Mesenchymal stem cell (in vitro differentiated cells and primary cell): ENCODE data around the gene CYP46A1.

Experiments
- DNase-seq: peaks from one replicate; pipeline ENCODE4 v3.0.0-alpha.2; 2013
- H2AFZ ChIP-seq: one replicate; pipeline ENCODE4 v1.6.1; 2013; ENCODE audit warnings: low read depth, mild to moderate bottlenecking, control low read depth, inconsistent platforms, low read length, moderate library complexity
- H2AK5ac ChIP-seq: 2 replicates; pipeline ENCODE4 v1.6.1; 2013; ENCODE audit warnings: low read length, moderate library complexity, mild to moderate bottlenecking, inconsistent platforms; ENCODE audit not compliant: severe bottlenecking
- H2BK120ac ChIP-seq: one replicate; pipeline ENCODE4 v1.6.1; 2013; ENCODE audit warnings: low read depth, mild to moderate bottlenecking, inconsistent platforms, low read length, moderate library complexity
- H2BK12ac ChIP-seq, 2 experiments: one replicate each; pipeline ENCODE4 v1.6.1; 2013; ENCODE audit warnings: inconsistent platforms in 2 of 2, low read length in 2 of 2, mild to moderate bottlenecking in 2 of 2, moderate library complexity in 2 of 2, control low read depth in 1 of 2
- H2BK15ac ChIP-seq: one replicate; pipeline ENCODE4 v1.6.1; 2013; ENCODE audit warnings: mild to moderate bottlenecking, low read depth, inconsistent platforms; ENCODE audit not compliant: poor library complexity, severe bottlenecking
- H2BK5ac ChIP-seq: 2 replicates; pipeline ENCODE4 v1.6.1; 2013; ENCODE audit warnings: low read depth, mild to moderate bottlenecking, low read length, control low read depth, inconsistent platforms; ENCODE audit not compliant: poor library complexity, severe bottlenecking
- H3K14ac ChIP-seq, 2 experiments: one replicate each; pipeline ENCODE4 v1.6.1; 2013; ENCODE audit warnings: inconsistent platforms in 2 of 2, low read length in 2 of 2, control low read depth in 1 of 2, mild to moderate bottlenecking in 1 of 2, moderate library complexity in 1 of 2
- H3K18ac ChIP-seq, 2 experiments: one replicate each; pipeline ENCODE4 v1.6.1; 2013; ENCODE audit warnings: inconsistent platforms in 2 of 2, low read length in 2 of 2, control low read depth in 1 of 2, low read depth in 1 of 2, mild to moderate bottlenecking in 1 of 2
- H3K23ac ChIP-seq, 2 experiments: one replicate each; pipeline ENCODE4 v1.6.1; 2013; ENCODE audit warnings: inconsistent platforms in 2 of 2, low read length in 2 of 2, mild to moderate bottlenecking in 2 of 2, moderate library complexity in 2 of 2, control low read depth in 1 of 2
- H3K27ac ChIP-seq: 2 replicates; pipeline ENCODE4 v1.5.1; 2013; ENCODE audit warnings: mild to moderate bottlenecking, moderate library complexity, low read length, control low read depth, inconsistent platforms; ENCODE audit not compliant: poor library complexity, severe bottlenecking
- H3K27me3 ChIP-seq, 2 experiments: 2 replicates each; pipeline versions ENCODE4 v1.6.1 to v1.7.0; 2013; ENCODE audit warnings: low read length in 2 of 2, mild to moderate bottlenecking in 2 of 2, moderate library complexity in 2 of 2, control low read depth in 1 of 2, inconsistent platforms in 1 of 2; ENCODE audit not compliant: control insufficient read depth in 1 of 2, insufficient read depth in 1 of 2
- H3K36me3 ChIP-seq, 2 experiments: 2 replicates each; pipeline versions ENCODE4 v1.6.1 to v1.7.0; 2013; ENCODE audit warnings: low read length in 2 of 2, control low read depth in 1 of 2, inconsistent platforms in 1 of 2, low read depth in 1 of 2, mild to moderate bottlenecking in 1 of 2; ENCODE audit not compliant: insufficient read depth in 2 of 2, control insufficient read depth in 1 of 2
- H3K4ac ChIP-seq, 2 experiments: one replicate each; pipeline ENCODE4 v1.6.1; 2013; ENCODE audit warnings: inconsistent platforms in 2 of 2, low read length in 2 of 2, mild to moderate bottlenecking in 2 of 2, moderate library complexity in 2 of 2, control low read depth in 1 of 2, low read depth in 1 of 2
- H3K4me1 ChIP-seq: 2 replicates; pipeline ENCODE4 v1.6.1; 2013; ENCODE audit warnings: low read depth, low read length, control low read depth; ENCODE audit not compliant: control insufficient read depth, insufficient read depth
- H3K4me2 ChIP-seq: 2 replicates; pipeline ENCODE4 v1.6.1; 2013; ENCODE audit warnings: low read length, mild to moderate bottlenecking, inconsistent platforms; ENCODE audit not compliant: poor library complexity, severe bottlenecking
- H3K4me3 ChIP-seq, 2 experiments: 2 replicates each; pipeline versions ENCODE4 v1.5.1 to v1.7.0; 2013; ENCODE audit warnings: low read length in 2 of 2, mild to moderate bottlenecking in 2 of 2, control low read depth in 1 of 2, low read depth in 1 of 2; ENCODE audit not compliant: insufficient read depth in 1 of 2
- H3K79me1 ChIP-seq: replicated peaks from 2 replicates; pipeline ENCODE4 v1.6.1; 2013; ENCODE audit warnings: mild to moderate bottlenecking, control low read depth, low read length, inconsistent platforms; ENCODE audit not compliant: poor library complexity, severe bottlenecking
- H3K9ac ChIP-seq: 2 replicates; pipeline ENCODE4 v1.7.0; 2013; ENCODE audit warnings: mild to moderate bottlenecking, low read length, moderate library complexity
- H3K9me3 ChIP-seq: 2 replicates; pipeline ENCODE4 v1.7.0; 2013; ENCODE audit warnings: mild to moderate bottlenecking, low read length; ENCODE audit not compliant: control insufficient read depth
- H4K8ac ChIP-seq: one replicate; pipeline ENCODE4 v1.6.1; 2013; ENCODE audit warnings: inconsistent platforms, mild to moderate bottlenecking, low read length, moderate library complexity
- H4K91ac ChIP-seq: one replicate; pipeline ENCODE4 v1.6.1; 2013; ENCODE audit warnings: mild to moderate bottlenecking, low read length, inconsistent platforms
- WGBS: methylation state at CpG from one replicate; pipeline ENCODE4 v1.1.7; 2013; ENCODE audit warnings: mixed read lengths; 5-methylcytosine and 5-hydroxymethylcytosine counted together

Gene CYP46A1

DNA sequence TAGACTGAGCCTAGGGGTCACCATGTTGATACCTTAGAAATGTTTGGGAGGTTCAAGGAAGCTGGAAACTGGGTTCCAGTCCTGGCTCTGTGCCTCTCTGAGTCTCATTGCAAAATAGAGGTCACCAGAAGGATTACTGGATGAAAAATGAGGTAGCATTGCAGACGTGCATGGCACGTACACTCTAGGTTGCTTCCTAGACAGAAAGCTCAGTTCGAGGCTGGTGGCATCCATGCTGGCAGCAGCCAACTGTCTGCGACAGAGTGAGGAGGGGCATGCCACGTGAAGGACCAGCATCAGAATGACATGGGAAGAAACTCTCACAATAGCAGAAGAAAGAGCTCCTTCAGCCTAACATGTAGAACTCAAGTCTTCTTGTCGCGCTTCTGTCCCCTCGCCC, 4.6 kb upstream of the CYP46A1 start:
- Histone ChIP-seq H3K27ac (no peak overlapping the region), H2BK15ac (no peak overlapping the region), H3K4me1 (peaks cover 8% of the 10 kb centered on the region), H4K8ac (no peak overlapping the region), H4K91ac (no peak overlapping the region), H2BK5ac (no peak overlapping the region), H3K4ac (no peak overlapping the region), H3K27me3 (peaks cover 8 to 12% of the 10 kb centered on the region in 2 experiments), H3K14ac (no peak overlapping the region), H3K18ac (no peak overlapping the region), H3K4me3 (no peak overlapping the region), H2BK120ac (no peak overlapping the region), H3K9ac (no peak overlapping the region), H3K4me2 (no peak overlapping the region), H3K36me3 (peaks cover 0 to 5% of the 10 kb centered on the region in 2 experiments), H2AK5ac (no peak overlapping the region), H2BK12ac (no peak overlapping the region), H3K79me1 (peaks cover 2% of the 10 kb centered on the region), H2AFZ (no peak overlapping the region), H3K23ac (no peak overlapping the region), H3K9me3 (peaks cover 29% of the 10 kb centered on the region)
- 89% methylated on average over 8 of the region's 8 CpGs for WGBS
- no peak for DNase-seq

DNA sequence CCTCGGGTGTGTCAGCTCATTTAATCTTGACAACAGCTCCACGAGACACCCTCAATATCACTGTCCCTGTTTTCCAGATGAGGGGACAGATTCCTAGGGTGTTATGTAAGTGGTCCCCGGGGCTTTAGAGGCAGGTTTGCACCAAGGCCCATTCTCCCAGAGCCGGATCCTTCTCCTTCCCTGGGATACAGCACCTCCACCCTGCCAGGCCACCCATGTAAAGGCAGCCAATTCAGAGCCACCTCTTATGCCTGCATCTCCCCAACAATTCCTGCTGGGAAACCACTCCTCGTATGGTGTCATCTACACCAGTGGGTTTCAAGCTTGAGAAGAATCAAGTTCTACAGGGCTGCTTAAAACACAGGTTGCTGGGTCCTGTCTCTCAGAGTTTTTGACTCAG, 4.1 kb upstream of the CYP46A1 start:
- no peak overlapping the region for H3K4me2 ChIP-seq
- WGBS = 77% methylated on average over 4 of the region's 5 CpGs
- peaks cover 29% of the 10 kb centered on the region for H3K9me3 ChIP-seq
- no peak overlapping the region for H3K27ac ChIP-seq
- H2BK12ac ChIP-seq = no peak overlapping the region
- no peak overlapping the region for H2AK5ac ChIP-seq
- H2BK5ac ChIP-seq = no peak overlapping the region
- peaks cover 2% of the 10 kb centered on the region for H3K79me1 ChIP-seq
- no peak overlapping the region for H4K8ac ChIP-seq
- H3K27me3 ChIP-seq = peaks cover 12 to 16% of the 10 kb centered on the region in 2 experiments
- peaks cover 11% of the 10 kb centered on the region for H3K4me1 ChIP-seq
- H3K18ac ChIP-seq = no peak overlapping the region
- no peak overlapping the region for H2BK120ac ChIP-seq
- no peak for DNase-seq
- H3K36me3 ChIP-seq = peaks cover 0 to 5% of the 10 kb centered on the region in 2 experiments
- no peak overlapping the region for H3K14ac ChIP-seq
- H3K23ac ChIP-seq = no peak overlapping the region
- no peak overlapping the region for H2BK15ac ChIP-seq
- no peak overlapping the region for H3K4me3 ChIP-seq
- H4K91ac ChIP-seq = no peak overlapping the region
- H3K9ac ChIP-seq = no peak overlapping the region
- no peak overlapping the region for H2AFZ ChIP-seq
- no peak overlapping the region for H3K4ac ChIP-seq

DNA sequence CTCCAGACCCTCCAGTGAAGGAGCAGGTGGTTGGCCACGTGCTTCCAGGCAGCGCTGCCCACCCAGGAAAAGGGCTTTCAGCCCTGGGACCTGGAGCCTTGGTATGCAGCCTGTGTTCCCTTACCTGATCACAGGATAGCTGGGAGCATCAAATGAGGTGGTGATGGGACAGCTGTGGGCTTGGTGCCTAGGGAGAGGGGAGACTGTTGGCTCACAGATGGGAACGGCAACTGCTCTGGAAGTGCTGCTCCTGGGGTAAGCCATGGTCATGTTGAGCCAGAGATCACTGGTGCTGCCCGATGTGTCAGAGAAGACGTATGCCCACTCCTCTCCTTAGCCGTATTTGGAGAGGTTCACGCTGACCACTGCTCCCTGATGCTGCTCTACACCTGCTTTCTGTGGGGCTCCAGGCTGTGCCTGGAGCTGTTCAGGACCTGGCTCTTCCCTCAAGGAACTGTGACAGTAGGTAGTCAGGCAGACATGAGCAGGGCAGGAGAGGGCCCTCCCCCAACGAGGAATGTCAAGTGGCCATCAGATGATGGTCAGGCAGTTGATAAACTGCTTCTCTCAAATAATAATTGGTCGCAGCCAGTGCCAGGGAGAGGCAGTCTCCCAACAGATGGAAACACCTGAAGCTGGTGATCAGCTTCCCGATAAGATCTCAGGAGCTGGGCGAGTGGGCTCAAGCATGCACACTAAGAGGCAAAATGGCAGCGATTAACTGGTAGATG, 2.8 kb upstream of the CYP46A1 start:
- no peak overlapping the region for H2BK5ac ChIP-seq
- WGBS = 88% methylated on average over 12 of the region's 12 CpGs
- no peak overlapping the region for H2BK120ac ChIP-seq
- peaks cover 22 to 26% of the 10 kb centered on the region in 2 experiments for H3K27me3 ChIP-seq
- no peak overlapping the region for H3K14ac ChIP-seq
- H3K9me3 ChIP-seq = peaks cover 29% of the 10 kb centered on the region
- no peak overlapping the region for H4K8ac ChIP-seq
- peaks cover 0 to 3% of the 10 kb centered on the region in 2 experiments for H3K36me3 ChIP-seq
- H3K4me2 ChIP-seq = no peak overlapping the region
- no peak overlapping the region for H3K4me3 ChIP-seq
- H3K9ac ChIP-seq = no peak overlapping the region
- no peak for DNase-seq
- H4K91ac ChIP-seq = no peak overlapping the region
- no peak overlapping the region for H2BK15ac ChIP-seq
- H2AFZ ChIP-seq = no peak overlapping the region
- no peak overlapping the region for H2BK12ac ChIP-seq
- H2AK5ac ChIP-seq = no peak overlapping the region
- peaks cover 2% of the 10 kb centered on the region for H3K79me1 ChIP-seq
- no peak overlapping the region for H3K27ac ChIP-seq
- H3K4ac ChIP-seq = no peak overlapping the region
- no peak overlapping the region for H3K18ac ChIP-seq
- peaks cover 11% of the 10 kb centered on the region for H3K4me1 ChIP-seq
- peak overlapping the region in 1 of 2 experiments; percentile 42 for H3K23ac ChIP-seq

DNA sequence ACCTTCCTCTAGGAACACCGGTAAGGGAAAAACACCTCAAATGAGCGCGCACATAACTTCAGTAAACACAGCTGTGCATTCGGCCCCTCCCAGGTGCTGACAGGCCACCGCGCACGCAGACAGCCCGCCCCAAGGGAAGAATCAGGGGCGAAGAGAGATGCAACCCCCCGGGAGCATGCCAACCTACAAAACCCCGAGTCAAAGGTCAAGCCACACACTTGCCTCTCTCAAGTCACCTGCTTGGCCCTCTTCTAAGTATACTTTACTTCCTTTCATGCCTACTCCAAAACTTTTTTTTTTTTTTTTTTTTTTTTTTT, 2.3 kb upstream of the CYP46A1 start:
- H3K36me3 ChIP-seq = peaks cover 0 to 3% of the 10 kb centered on the region in 2 experiments
- no peak overlapping the region for H2AFZ ChIP-seq
- H2BK15ac ChIP-seq = no peak overlapping the region
- H3K27ac ChIP-seq = no peak overlapping the region
- H3K4me2 ChIP-seq = no peak overlapping the region
- H2BK12ac ChIP-seq = no peak overlapping the region
- H3K4me1 ChIP-seq = peaks cover 11% of the 10 kb centered on the region
- H2AK5ac ChIP-seq = no peak overlapping the region
- H2BK120ac ChIP-seq = no peak overlapping the region
- no peak overlapping the region for H3K14ac ChIP-seq
- 96% methylated on average over 11 of the region's 11 CpGs for WGBS
- peaks cover 2% of the 10 kb centered on the region for H3K79me1 ChIP-seq
- peaks cover 29% of the 10 kb centered on the region for H3K9me3 ChIP-seq
- H3K23ac ChIP-seq = no peak overlapping the region
- no peak overlapping the region for H3K4ac ChIP-seq
- no peak overlapping the region for H3K4me3 ChIP-seq
- no peak overlapping the region for H4K8ac ChIP-seq
- H2BK5ac ChIP-seq = no peak overlapping the region
- no peak for DNase-seq
- H3K9ac ChIP-seq = no peak overlapping the region
- no peak overlapping the region for H4K91ac ChIP-seq
- H3K27me3 ChIP-seq = peaks cover 23 to 30% of the 10 kb centered on the region in 2 experiments
- no peak overlapping the region for H3K18ac ChIP-seq
